Lower lobe of right lung (tissue), 2 donors: ENCODE measurements around the gene FAP. TPM values are rescaled to one million over a fixed set of nuclear protein-coding genes. Genes with fewer than 3 reads are reported as not detected.

ENCODE experiments used
- ATAC-seq, 2 donors: fragments of 200-7000 bp; cut with Tn5 transposase; one replicate each; pipeline ENCODE4 v1.9.1; 2020 to 2022; ENCODE audit warnings: mild to moderate bottlenecking in 2 of 2, moderate library complexity in 2 of 2
- DNase-seq: peaks from one replicate; pipeline ENCODE4 v3.0.0-alpha.2; 2020
- H3K27ac ChIP-seq: fragments of 200-600 bp; one replicate; pipeline ENCODE4 v1.8.0; 2022
- H3K27me3 ChIP-seq: fragments of 200-600 bp; one replicate; pipeline ENCODE4 v1.8.0; 2022; ENCODE audit warnings: low read depth
- H3K36me3 ChIP-seq: fragments of 200-600 bp; one replicate; pipeline ENCODE4 v1.8.0; 2022; ENCODE audit warnings: mild to moderate bottlenecking
- H3K4me1 ChIP-seq: fragments of 200-600 bp; one replicate; pipeline ENCODE4 v1.8.0; 2022
- H3K4me3 ChIP-seq: fragments of 200-600 bp; one replicate; pipeline ENCODE4 v1.8.0; 2022; ENCODE audit warnings: mild to moderate bottlenecking
- H3K9me3 ChIP-seq: fragments of 200-600 bp; one replicate; pipeline ENCODE4 v1.8.0; 2022
- CTCF ChIP-seq: fragments of 200-600 bp; IDR thresholded peaks from one replicate; pipeline ENCODE4 v1.8.0; 2022; ENCODE audit warnings: antibody characterized with exemption, mild to moderate bottlenecking
- intact Hi-C: fragments of 100-400 bp; cut with DNase I; formaldehyde crosslinking; loops from one replicate; pipeline ENCODE4 v1.11.0; 2022
- total RNA-seq: library from RNA; stranded (reverse); fragmentation: NEBNext Ultra II Directional; extraction: Animal tissue kit (Norgen Biotek cat#: 25700); gene quantifications from one replicate; pipeline ENCODE4 v1.2.1, GENCODE V29; 2021
- donor health status: DM: no; HTN: yes; CAD: no; lungs with severe emphysema.

The FAP gene
- total RNA-seq, 1 donor from 2014 or later: 3.4 TPM

- H3K9me3 ChIP-seq: no peaks in the 10 kb centered on the region
- no peaks in the 10 kb centered on the region for H3K4me1 ChIP-seq
- intact Hi-C loops: loop anchor here (10.0 kb wide), 1 partner anchor 153 kb away; no protein-coding TSS in a partner anchor
- no peak within 1 kb of the TSS for H3K4me3 ChIP-seq
- no peak for DNase-seq
- no peaks in the 10 kb centered on the region for H3K36me3 ChIP-seq
- H3K27ac ChIP-seq: no peak within 1 kb of the TSS
- no peak for ATAC-seq
- TF ChIP-seq CTCF: no peak
- peaks cover 6% of the 10 kb centered on the region for H3K27me3 ChIP-seq
Observed at GRCh38 chr2:162152147-162152546, 91.1 kb downstream of the FAP start, which contains the start of gene GCG. TSS of gene GCG (minus strand) at chr2:162152247. CDS start at chr2:162149178, 3,069 bp downstream.

- ATAC-seq (no peak), DNase-seq (no peak)
- TF ChIP-seq CTCF: no peak
- H3K4me3 ChIP-seq: no peak overlapping the region
- intact Hi-C loops: loop anchor here (10.0 kb wide), 1 partner anchor 155 kb away; no protein-coding TSS in a partner anchor
- no peaks in the 10 kb centered on the region for H3K36me3 ChIP-seq
- no peak overlapping the region for H3K27ac ChIP-seq
- peaks cover 6% of the 10 kb centered on the region for H3K27me3 ChIP-seq
- H3K4me1 ChIP-seq: no peaks in the 10 kb centered on the region
- no peaks in the 10 kb centered on the region for H3K9me3 ChIP-seq
Observed at GRCh38 chr2:162149940-162150339, 93.3 kb downstream of the FAP start.

GRCh38 chr2:162149466-162149865 lies 93.8 kb downstream of the FAP start:
- DNase-seq: no peak
- no peak for TF ChIP-seq CTCF

GRCh38 chr2:162148956-162149355 lies 94.3 kb downstream of the FAP start:
- Histone ChIP-seq H3K27ac (no peak overlapping the region), H3K4me1 (no peaks in the 10 kb centered on the region), H3K27me3 (peaks cover under 1% of the 10 kb centered on the region), H3K36me3 (no peaks in the 10 kb centered on the region), H3K4me3 (no peak overlapping the region), H3K9me3 (no peaks in the 10 kb centered on the region)
- no peak for TF ChIP-seq CTCF
- ATAC-seq (no peak), DNase-seq (no peak)
- intact Hi-C loops: no loop called here

More at GRCh38 chr2:162149466-162149865, 93.8 kb downstream of the FAP start:
- Histone ChIP-seq H3K27ac (no peak overlapping the region), H3K4me3 (no peak overlapping the region), H3K36me3 (no peaks in the 10 kb centered on the region), H3K4me1 (no peaks in the 10 kb centered on the region), H3K9me3 (no peaks in the 10 kb centered on the region), H3K27me3 (peaks cover 5% of the 10 kb centered on the region)
- intact Hi-C loops: no loop called here
- no peak for ATAC-seq

GRCh38 chr2:162143969-162144368 lies 99.3 kb downstream of the FAP start:
- TF ChIP-seq CTCF: no peak
- H3K4me3 ChIP-seq: no peak overlapping the region
- ATAC-seq (no peak), DNase-seq (no peak)
- H3K4me1 ChIP-seq: no peaks in the 10 kb centered on the region
- intact Hi-C loops: no loop called here
- no peak overlapping the region for H3K27ac ChIP-seq
- no peaks in the 10 kb centered on the region for H3K36me3 ChIP-seq
- no peaks in the 10 kb centered on the region for H3K9me3 ChIP-seq
- no peaks in the 10 kb centered on the region for H3K27me3 ChIP-seq
